ENCODE measurements around the gene KYNU. TPM values are rescaled to one million over a fixed set of nuclear protein-coding genes. Genes with fewer than 3 reads are reported as not detected.

Gene KYNU
- total RNA-seq, 1 donor from 2014 or later, result 1.0 TPM

- no peak overlapping the region for H3K27ac ChIP-seq (replicated peaks)
Measured at GRCh38 chr2:142843731-142844130, 33.7 kb upstream of the KYNU start.

GRCh38 chr2:142848023-142848606 lies 29.3 kb upstream of the KYNU start:
- TF ChIP-seq CTCF (IDR thresholded peaks at IDR 0.05; ENCODE audit: borderline replicate concordance), result no peak
- H3K4me1 ChIP-seq, result no peaks in the 10 kb centered on the region
- no peaks in the 10 kb centered on the region for H3K36me3 ChIP-seq
- intact Hi-C loops (cut with micrococcal nuclease), result no loop called here
- no peak overlapping the region for H3K27ac ChIP-seq (replicated peaks)
- no peaks in the 10 kb centered on the region for H3K9me3 ChIP-seq (replicated peaks)
- DNase-seq, result no peak
- H3K27me3 ChIP-seq (ENCODE audit: low read depth), result no peaks in the 10 kb centered on the region
- no peak overlapping the region for H3K4me3 ChIP-seq

More at GRCh38 chr2:142843731-142844130, 33.7 kb upstream of the KYNU start:
- Histone ChIP-seq H3K4me3 (no peak overlapping the region), H3K36me3 (no peaks in the 10 kb centered on the region), H3K9me3 (replicated peaks) (no peaks in the 10 kb centered on the region), H3K27me3 (ENCODE audit: low read depth) (no peaks in the 10 kb centered on the region), H3K4me1 (no peaks in the 10 kb centered on the region)
- TF ChIP-seq CTCF (IDR thresholded peaks at IDR 0.05; ENCODE audit: borderline replicate concordance), result no peak
- intact Hi-C loops (cut with micrococcal nuclease), result no loop called here
- DNase-seq, result no peak

- no peak overlapping the region for H3K27ac ChIP-seq (replicated peaks)
- no peaks in the 10 kb centered on the region for H3K9me3 ChIP-seq (replicated peaks)
- no peak for TF ChIP-seq CTCF (IDR thresholded peaks at IDR 0.05; ENCODE audit: borderline replicate concordance)
- H3K4me3 ChIP-seq, result no peak overlapping the region
- H3K36me3 ChIP-seq, result no peaks in the 10 kb centered on the region
- H3K4me1 ChIP-seq, result no peaks in the 10 kb centered on the region
- no peak for DNase-seq
- H3K27me3 ChIP-seq (ENCODE audit: low read depth), result no peaks in the 10 kb centered on the region
- intact Hi-C loops (cut with micrococcal nuclease), result no loop called here
Measured at GRCh38 chr2:142849820-142850219, 27.6 kb upstream of the KYNU start.

- H3K27ac ChIP-seq (replicated peaks), result no peak overlapping the region
- no peak for DNase-seq
- no peaks in the 10 kb centered on the region for H3K36me3 ChIP-seq
- no peak overlapping the region for H3K4me3 ChIP-seq
- no peak for TF ChIP-seq CTCF (IDR thresholded peaks at IDR 0.05; ENCODE audit: borderline replicate concordance)
- no peaks in the 10 kb centered on the region for H3K9me3 ChIP-seq (replicated peaks)
- intact Hi-C loops (cut with micrococcal nuclease), result no loop called here
- H3K4me1 ChIP-seq, result no peaks in the 10 kb centered on the region
- H3K27me3 ChIP-seq (ENCODE audit: low read depth), result no peaks in the 10 kb centered on the region
Measured at GRCh38 chr2:142853912-142854311, 23.6 kb upstream of the KYNU start.

- no peak overlapping the region for H3K4me3 ChIP-seq
- no peak overlapping the region for H3K27ac ChIP-seq (replicated peaks)
- no peak for TF ChIP-seq CTCF (IDR thresholded peaks at IDR 0.05; ENCODE audit: borderline replicate concordance)
- no peaks in the 10 kb centered on the region for H3K36me3 ChIP-seq
- H3K4me1 ChIP-seq, result no peaks in the 10 kb centered on the region
- H3K9me3 ChIP-seq (replicated peaks), result no peaks in the 10 kb centered on the region
- intact Hi-C loops (cut with micrococcal nuclease), result no loop called here
- no peaks in the 10 kb centered on the region for H3K27me3 ChIP-seq (ENCODE audit: low read depth)
- DNase-seq, result no peak
Measured at GRCh38 chr2:142857256-142858164, 20.0 kb upstream of the KYNU start.
